ENCODE measurements around the gene TMEM108. TPM values are rescaled to one million over a fixed set of nuclear protein-coding genes. Genes with fewer than 3 reads are reported as not detected.

TMEM108 gene
- total and polyA plus RNA-seq, 2 donors = 2.3 to 23.8 TPM

DNA sequence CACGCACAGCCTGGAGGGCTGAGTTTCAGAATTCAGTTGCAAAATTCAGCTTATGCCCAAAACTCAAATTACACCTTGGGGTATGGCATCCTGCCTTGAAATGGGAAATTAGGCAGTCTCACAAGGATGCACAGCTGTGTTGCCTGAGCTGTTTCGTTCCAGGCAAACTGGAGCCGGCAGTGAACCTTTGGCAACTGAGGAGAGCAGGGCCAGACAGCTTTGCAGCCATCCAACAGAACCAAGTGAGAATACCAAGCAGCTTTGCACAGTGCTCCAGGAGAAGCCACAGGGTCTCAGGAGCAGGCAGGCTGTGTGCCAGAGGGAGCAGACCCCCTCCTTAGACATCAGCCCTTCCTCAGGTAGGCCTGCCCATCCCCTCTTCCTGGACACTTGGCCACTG is 329.2 kb downstream of the TMEM108 start:
- 89% methylated on average over 3 of the region's 3 CpGs for WGBS

GRCh38 chr3:133367956-133368355 is 329.8 kb downstream of the TMEM108 start:
- no peak for DNase-seq (ENCODE audit: extremely low spot score)
- Histone ChIP-seq H3K36me3 (ENCODE audit: insufficient read depth) (no peaks in the 10 kb centered on the region), H3K27ac (ENCODE audit: low read depth) (no peak overlapping the region), H3K4me1 (ENCODE audit: insufficient read depth) (no peaks in the 10 kb centered on the region), H3K4me3 (ENCODE audit: low read depth, low read length) (no peak overlapping the region)
- 54% methylated on average over 1 of the region's 1 CpG for WGBS

More for the DNA sequence above, 329.2 kb downstream of the TMEM108 start:
- Histone ChIP-seq H3K36me3 (ENCODE audit: insufficient read depth) (no peaks in the 10 kb centered on the region), H3K4me3 (ENCODE audit: low read depth, low read length) (no peak overlapping the region), H3K4me1 (ENCODE audit: insufficient read depth) (no peaks in the 10 kb centered on the region), H3K27ac (ENCODE audit: low read depth) (no peak overlapping the region)
- DNase-seq (ENCODE audit: extremely low spot score) = no peak

DNA sequence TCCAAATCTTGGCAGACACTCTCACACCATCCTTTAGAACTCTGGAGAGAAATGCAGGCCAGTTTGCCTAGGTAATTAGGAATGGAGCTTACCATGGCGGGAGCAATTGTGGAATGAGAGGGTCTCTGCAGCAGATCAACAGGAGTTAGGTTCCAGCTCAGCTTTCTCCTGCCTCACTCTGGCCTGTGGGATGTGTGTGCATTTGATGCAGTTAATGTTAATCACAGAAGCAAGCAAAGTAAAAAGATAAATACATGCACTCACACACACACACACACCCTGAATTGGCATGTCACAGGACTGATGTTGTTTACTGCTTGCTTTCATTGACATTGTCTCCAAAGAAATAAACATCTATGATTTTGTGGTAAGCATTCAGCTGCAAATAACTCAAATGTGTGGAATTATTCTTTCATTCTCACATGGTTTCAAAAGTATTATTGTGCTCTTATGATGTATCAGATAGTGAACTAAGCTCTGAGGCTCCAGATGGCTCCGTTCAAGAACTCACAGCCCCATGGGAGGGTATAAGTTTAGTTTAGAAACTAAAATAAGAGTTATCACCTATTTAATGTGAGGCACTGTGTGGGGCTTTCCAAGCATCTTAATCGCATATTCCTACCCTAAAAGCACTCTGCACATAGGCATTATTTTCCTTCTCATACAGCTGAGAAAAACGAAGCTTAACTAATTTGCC is 330.3 kb downstream of the TMEM108 start:
- H3K4me1 ChIP-seq (ENCODE audit: insufficient read depth) = no peaks in the 10 kb centered on the region
- no peaks in the 10 kb centered on the region for H3K36me3 ChIP-seq (ENCODE audit: insufficient read depth)
- H3K27ac ChIP-seq (ENCODE audit: low read depth) = no peak overlapping the region
- WGBS = 37% methylated on average over 4 of the region's 4 CpGs
- H3K4me3 ChIP-seq (ENCODE audit: low read depth, low read length) = no peak overlapping the region
- DNase-seq (ENCODE audit: extremely low spot score) = no peak

DNA sequence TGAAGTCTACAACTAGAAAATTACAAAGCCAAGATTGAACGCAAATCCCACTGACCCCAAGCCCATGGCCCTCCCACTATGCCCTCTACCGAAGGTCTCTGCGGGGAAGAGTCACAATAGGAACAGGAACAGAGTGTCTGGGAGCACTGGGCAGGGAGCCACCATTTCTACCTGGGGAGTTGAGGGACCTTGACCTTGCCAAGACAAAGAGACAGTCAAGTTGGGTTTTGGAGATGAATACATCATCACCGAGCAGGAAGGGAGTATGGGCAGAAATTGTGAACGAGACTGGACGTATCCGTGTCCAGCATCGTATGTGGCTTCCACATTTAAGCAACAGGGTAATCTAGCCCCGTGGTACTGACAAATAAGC is 330.9 kb downstream of the TMEM108 start:
- Histone ChIP-seq H3K4me3 (ENCODE audit: low read depth, low read length) (no peak overlapping the region), H3K36me3 (ENCODE audit: insufficient read depth) (no peaks in the 10 kb centered on the region), H3K27ac (ENCODE audit: low read depth) (no peak overlapping the region), H3K4me1 (ENCODE audit: insufficient read depth) (no peaks in the 10 kb centered on the region)
- 85% methylated on average over 9 of the region's 9 CpGs for WGBS
- DNase-seq (ENCODE audit: extremely low spot score) = no peak

DNA sequence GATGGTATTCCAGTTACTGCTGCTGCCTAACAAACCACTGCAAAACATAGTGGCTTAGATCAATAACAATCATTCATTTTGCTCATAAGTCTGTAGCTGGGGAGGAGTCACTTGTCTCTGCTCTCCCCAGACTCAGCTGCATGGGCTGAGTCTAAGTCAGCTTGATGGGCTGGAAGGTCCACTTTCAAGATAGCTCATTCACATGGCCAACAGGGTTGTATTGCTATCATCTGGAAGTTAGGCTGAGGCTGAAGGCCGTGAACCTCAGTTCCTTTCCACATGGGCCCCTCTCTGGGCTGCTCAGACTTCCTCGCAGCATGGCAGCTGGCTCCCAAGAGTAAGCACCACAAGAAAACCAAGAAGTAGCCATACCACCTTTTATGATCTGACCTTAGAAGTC is 333.0 kb downstream of the TMEM108 start:
- 94% methylated on average over 2 of the region's 2 CpGs for WGBS
- DNase-seq (ENCODE audit: extremely low spot score) = no peak
- Histone ChIP-seq H3K4me3 (ENCODE audit: low read depth, low read length) (no peak overlapping the region), H3K27ac (ENCODE audit: low read depth) (no peak overlapping the region), H3K4me1 (ENCODE audit: insufficient read depth) (no peaks in the 10 kb centered on the region), H3K36me3 (ENCODE audit: insufficient read depth) (no peaks in the 10 kb centered on the region)

GRCh38 chr3:133371676-133372075 is 333.5 kb downstream of the TMEM108 start:
- no peak overlapping the region for H3K27ac ChIP-seq (ENCODE audit: low read depth)
- H3K36me3 ChIP-seq (ENCODE audit: insufficient read depth) = no peaks in the 10 kb centered on the region
- 95% methylated on average over 1 of the region's 1 CpG for WGBS
- no peaks in the 10 kb centered on the region for H3K4me1 ChIP-seq (ENCODE audit: insufficient read depth)
- DNase-seq (ENCODE audit: extremely low spot score) = no peak
- H3K4me3 ChIP-seq (ENCODE audit: low read depth, low read length) = no peak overlapping the region

DNA sequence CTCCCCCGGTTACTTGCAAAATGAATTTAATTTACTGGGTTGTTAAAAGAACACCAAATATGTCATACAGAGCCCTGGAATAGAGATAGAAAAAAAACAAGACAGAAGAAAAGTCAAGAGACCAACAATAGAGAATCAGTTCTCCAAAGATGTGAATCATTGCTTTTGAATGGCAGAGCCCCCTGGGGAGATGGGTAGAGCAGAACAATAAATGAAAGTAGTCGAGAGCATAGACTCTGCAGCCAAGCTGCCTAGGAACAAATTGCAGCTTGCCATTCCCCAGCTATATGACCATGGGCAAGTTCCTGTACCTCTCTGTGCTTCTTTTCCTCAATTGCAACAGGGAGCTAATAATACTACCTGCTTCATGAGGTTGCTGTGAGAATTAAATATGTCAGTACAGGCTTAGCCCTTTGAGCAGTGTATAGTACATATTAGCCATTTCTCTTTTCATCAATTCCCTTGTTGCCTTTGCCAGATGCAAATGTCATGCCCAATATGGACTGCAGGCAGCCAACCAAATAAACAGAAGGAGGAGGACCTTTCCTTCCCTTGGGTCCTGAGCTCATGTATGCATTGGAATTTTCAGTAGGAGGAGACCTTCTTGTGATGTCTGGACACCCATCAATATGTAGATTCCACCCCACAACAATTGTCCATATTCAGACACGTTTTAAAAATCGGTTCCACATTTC is 336.7 kb downstream of the TMEM108 start:
- Histone ChIP-seq H3K27ac (ENCODE audit: low read depth) (no peak overlapping the region), H3K4me1 (ENCODE audit: insufficient read depth) (no peaks in the 10 kb centered on the region), H3K36me3 (ENCODE audit: insufficient read depth) (no peaks in the 10 kb centered on the region), H3K4me3 (ENCODE audit: low read depth, low read length) (no peak overlapping the region)
- DNase-seq (ENCODE audit: extremely low spot score) = no peak
- 80% methylated on average over 4 of the region's 4 CpGs for WGBS

DNA sequence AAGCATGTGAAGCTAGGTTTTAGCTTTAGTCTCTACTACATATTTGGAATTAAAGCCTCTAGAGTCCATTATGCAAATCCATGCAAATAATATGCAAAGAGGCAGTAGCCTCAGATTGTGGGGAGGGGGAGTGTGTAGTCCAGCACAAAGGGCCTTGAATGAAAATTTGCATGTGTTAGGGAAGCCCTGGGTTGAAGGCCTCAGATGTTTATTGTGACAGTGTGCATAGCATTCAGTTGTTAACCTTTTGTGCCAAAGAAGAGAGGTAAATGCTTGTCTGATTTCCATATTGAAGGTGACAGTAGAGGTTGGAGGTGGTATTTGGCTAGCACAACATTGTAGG is 337.2 kb downstream of the TMEM108 start:
- H3K4me3 ChIP-seq (ENCODE audit: low read depth, low read length) = no peak overlapping the region
- no peaks in the 10 kb centered on the region for H3K36me3 ChIP-seq (ENCODE audit: insufficient read depth)
- DNase-seq (ENCODE audit: extremely low spot score) = no peak
- H3K27ac ChIP-seq (ENCODE audit: low read depth) = no peak overlapping the region
- no peaks in the 10 kb centered on the region for H3K4me1 ChIP-seq (ENCODE audit: insufficient read depth)

- DNase-seq (ENCODE audit: extremely low spot score) = no peak
- Histone ChIP-seq H3K27ac (ENCODE audit: low read depth) (no peak overlapping the region), H3K36me3 (ENCODE audit: insufficient read depth) (no peaks in the 10 kb centered on the region), H3K4me3 (ENCODE audit: low read depth, low read length) (no peak overlapping the region), H3K4me1 (ENCODE audit: insufficient read depth) (no peaks in the 10 kb centered on the region)
- 76% methylated on average over 6 of the region's 6 CpGs for WGBS
Observed at GRCh38 chr3:133376810-133377209, 338.6 kb downstream of the TMEM108 start.

DNA sequence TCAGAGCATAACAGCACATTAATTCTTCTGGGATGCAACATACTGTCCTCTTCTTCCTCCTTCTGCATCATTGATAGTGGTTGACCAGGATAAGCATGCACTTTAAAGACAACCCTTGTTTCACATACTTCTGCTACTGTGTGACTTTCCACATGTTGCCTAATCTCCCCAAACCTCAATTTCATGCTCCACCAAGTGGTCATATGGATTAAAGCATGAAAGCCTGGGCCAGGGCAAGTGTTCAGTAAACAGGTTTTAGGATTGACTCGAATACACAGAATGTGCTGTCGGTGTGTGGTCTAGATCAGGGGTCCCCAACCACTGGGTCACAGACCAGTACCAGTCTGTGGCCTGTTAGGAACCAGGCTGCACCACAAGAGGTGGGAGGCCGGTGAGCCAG is 339.2 kb downstream of the TMEM108 start:
- no peak overlapping the region for H3K4me3 ChIP-seq (ENCODE audit: low read depth, low read length)
- 78% methylated on average over 3 of the region's 3 CpGs for WGBS
- no peak overlapping the region for H3K27ac ChIP-seq (ENCODE audit: low read depth)
- no peaks in the 10 kb centered on the region for H3K4me1 ChIP-seq (ENCODE audit: insufficient read depth)
- no peaks in the 10 kb centered on the region for H3K36me3 ChIP-seq (ENCODE audit: insufficient read depth)
- no peak for DNase-seq (ENCODE audit: extremely low spot score)

DNA sequence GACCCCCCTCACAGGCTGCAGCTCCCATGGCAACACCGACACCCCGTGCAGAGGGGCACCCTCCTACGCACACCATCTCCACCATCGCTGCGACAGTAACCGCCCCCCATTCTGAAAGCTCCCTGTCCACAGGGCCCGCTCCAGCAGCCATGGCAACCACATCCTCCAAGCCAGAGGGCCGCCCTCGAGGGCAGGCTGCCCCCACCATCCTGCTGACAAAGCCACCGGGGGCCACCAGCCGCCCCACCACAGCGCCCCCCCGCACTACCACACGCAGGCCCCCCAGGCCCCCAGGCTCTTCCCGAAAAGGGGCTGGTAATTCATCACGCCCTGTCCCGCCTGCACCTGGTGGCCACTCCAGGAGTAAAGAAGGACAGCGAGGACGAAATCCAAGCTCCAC is 341.7 kb downstream of the TMEM108 start:
- Histone ChIP-seq H3K36me3 (ENCODE audit: insufficient read depth) (no peaks in the 10 kb centered on the region), H3K4me3 (ENCODE audit: low read depth, low read length) (no peak overlapping the region), H3K27ac (ENCODE audit: low read depth) (no peak overlapping the region), H3K4me1 (ENCODE audit: insufficient read depth) (no peaks in the 10 kb centered on the region)
- no peak for DNase-seq (ENCODE audit: extremely low spot score)
- 96% methylated on average over 19 of the region's 19 CpGs for WGBS

DNA sequence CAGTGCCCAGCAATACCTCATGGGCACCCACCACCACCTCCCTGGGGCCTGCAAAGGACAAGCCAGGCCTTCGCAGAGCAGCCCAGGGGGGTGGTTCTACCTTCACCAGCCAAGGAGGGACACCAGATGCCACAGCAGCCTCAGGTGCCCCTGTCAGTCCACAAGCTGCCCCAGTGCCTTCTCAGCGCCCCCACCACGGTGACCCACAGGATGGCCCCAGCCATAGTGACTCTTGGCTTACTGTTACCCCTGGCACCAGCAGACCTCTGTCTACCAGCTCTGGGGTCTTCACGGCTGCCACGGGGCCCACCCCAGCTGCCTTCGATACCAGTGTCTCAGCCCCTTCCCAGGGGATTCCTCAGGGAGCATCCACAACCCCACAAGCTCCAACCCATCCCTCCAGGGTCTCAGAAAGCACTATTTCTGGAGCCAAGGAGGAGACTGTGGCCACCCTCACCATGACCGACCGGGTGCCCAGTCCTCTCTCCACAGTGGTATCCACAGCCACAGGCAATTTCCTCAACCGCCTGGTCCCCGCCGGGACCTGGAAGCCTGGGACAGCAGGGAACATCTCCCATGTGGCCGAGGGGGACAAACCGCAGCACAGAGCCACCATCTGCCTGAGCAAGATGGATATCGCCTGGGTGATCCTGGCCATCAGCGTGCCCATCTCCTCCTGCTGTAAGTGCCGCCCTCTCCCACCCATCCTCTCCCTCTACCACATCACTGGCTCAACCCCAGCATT is 342.5 kb downstream of the TMEM108 start:
- DNase-seq (ENCODE audit: extremely low spot score) = no peak
- no peak overlapping the region for H3K27ac ChIP-seq (ENCODE audit: low read depth)
- 97% methylated on average over 16 of the region's 16 CpGs for WGBS
- H3K4me1 ChIP-seq (ENCODE audit: insufficient read depth) = no peaks in the 10 kb centered on the region
- no peak overlapping the region for H3K4me3 ChIP-seq (ENCODE audit: low read depth, low read length)
- H3K36me3 ChIP-seq (ENCODE audit: insufficient read depth) = no peaks in the 10 kb centered on the region

DNA sequence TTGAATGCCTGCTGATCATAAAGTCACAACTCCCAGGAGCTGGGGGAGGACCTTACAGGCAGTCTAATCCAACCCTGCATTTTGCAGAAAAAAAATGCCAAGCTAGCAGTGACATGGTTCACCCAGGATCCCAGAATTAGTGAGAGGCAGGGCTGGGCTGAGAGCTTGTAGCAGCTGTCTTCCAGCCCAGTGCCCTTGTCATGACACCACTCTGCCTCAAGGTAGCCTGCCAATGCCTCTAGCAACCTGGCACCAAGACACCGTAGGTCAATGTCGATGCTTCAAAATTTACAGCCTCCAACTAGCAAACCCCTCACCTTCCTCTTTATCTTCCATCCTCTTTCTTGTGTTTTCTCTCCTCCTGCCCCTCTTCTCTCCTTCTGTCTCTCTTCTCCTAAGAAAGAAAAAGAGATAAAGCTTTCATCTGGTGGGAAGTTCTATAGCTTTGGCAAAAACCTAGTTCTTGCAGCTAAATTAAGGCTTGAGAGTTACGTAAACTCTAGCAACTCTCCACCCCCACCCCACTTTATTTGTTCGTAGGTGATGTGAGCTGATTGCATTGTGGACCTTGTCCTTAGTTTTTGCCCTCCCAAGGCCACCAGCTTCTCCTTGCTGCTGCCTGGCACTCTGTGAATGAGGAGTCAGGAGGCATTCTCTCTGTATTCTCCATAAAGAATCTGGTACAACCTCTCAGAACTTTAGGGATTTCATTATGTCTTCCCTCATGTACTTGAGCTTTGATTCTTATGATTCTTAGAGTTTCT is 343.3 kb downstream of the TMEM108 start:
- no peak overlapping the region for H3K4me3 ChIP-seq (ENCODE audit: low read depth, low read length)
- no peak overlapping the region for H3K27ac ChIP-seq (ENCODE audit: low read depth)
- no peak for DNase-seq (ENCODE audit: extremely low spot score)
- H3K4me1 ChIP-seq (ENCODE audit: insufficient read depth) = no peaks in the 10 kb centered on the region
- 41% methylated on average over 4 of the region's 4 CpGs for WGBS
- no peaks in the 10 kb centered on the region for H3K36me3 ChIP-seq (ENCODE audit: insufficient read depth)

Measured in urinary bladder (tissue), 4 donors.